DMS 273 treated with DMSO at 0.1 percent for 48 hours (cell line): ENCODE measurements around the gene TAL1.
A peak's percentile ranks its signal among the peaks of the same experiment; 100 is the strongest.
"Not testable (repeated sequence)": the region's sequence is repeated elsewhere in the genome, so short reads cannot be mapped to it uniquely, and the experiment has no call there.

Source experiments
- DNase-seq: peaks from one replicate; lab custom pipeline; 2025; lab: John Stamatoyannopoulos, UW

TAL1 gene

DNA sequence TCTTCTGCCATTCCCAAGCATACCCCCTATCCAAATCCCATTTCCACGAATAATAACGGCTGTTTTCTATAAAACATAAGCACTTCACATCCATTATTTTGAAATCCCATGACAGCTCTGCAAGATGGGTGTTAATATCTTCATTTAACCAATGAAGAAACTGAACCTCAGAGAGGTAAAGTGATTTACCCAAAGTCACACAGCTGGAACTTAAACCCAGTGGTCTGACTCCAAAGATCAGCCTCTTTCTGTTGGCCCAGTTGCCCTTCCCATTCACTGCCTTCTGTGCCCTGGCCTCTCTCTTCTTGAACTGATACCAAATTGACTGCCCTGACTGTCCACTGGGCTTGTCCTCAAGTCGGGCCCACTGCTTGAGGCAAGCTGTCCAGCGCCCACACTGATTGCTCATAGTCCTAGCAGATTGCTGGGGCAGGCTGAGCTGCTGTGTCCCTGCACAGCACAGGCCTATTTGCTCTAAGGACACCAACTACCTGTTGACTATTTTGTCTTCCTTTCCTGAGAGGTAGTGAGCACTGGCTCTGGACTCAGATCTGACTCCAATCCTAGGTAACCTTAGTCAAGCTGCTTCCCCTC lies 19.3 kb downstream of the TAL1 start:
- no peak for DNase-seq

DNA sequence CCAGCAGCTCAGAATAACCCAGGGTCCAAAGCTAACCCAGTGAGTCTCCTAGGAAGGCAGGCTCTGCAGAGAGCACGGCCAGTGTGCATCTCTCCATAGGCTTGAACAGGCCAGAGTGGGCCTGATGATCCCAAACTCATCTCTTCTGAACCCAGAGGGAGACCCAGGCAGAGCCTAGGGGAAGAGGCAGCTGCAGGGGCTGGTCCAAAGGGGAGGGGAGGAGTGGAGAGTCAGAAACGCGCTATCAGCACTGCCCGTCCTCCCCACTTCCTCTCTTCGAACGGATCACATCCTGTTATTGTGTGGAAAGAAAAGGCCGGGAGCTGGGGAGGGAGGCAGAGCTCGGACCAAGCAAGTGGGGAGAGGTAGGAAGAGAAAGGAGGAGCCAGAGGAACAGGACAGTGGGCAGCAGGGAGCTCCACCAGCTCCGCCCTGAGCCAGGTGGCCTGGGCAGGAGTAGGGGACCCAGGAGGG lies 20.2 kb downstream of the TAL1 start:
- DNase-seq = no peak

DNA sequence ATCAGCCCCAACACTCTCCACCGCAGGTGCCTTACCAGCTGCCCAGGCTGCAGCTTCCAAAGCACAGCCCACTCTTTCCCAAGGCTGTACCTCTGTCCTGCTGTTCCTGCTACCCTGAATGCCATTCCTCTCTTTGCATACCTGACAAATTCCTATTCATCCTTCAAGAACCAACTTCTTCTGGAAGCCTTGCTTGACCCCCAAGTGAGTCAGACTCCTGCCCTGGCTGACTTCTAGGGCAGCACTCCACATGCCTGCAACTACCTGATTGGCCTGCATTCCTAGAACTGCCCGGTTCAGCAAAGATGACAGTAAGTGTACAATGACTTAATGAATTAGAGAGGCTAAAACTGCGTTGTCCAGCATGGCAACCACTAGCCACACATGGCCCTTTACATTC lies 21.4 kb downstream of the TAL1 start:
- no peak for DNase-seq

DNA sequence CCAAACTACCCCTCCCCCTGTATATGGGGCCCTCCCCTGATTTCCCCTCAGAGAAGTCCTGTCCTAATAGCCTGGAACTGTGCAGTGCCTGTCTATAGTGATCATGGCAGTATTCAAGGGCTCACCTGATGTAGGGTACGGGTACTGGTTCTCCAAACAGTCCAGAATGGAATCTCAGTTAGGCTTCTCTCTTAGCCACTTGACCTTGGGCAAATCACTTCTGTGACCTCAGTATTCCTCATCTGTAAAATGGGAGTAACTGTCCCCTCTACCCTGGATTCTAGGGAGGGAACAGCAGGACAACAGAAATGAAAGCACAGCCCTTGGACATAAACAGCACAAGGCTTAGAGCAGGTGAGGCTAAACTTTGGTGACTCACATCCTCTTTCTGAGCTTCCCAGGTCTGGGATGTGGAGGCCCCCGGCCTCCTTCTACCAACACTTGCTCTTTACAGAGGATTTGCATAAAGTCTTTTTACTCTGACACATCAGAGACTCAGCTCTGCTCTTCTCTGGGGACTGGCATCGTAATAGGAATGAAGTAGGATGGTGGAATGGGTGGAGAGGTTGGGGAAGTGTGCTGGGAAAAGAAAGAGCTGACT lies 22.2 kb downstream of the TAL1 start:
- DNase-seq = no peak

DNA sequence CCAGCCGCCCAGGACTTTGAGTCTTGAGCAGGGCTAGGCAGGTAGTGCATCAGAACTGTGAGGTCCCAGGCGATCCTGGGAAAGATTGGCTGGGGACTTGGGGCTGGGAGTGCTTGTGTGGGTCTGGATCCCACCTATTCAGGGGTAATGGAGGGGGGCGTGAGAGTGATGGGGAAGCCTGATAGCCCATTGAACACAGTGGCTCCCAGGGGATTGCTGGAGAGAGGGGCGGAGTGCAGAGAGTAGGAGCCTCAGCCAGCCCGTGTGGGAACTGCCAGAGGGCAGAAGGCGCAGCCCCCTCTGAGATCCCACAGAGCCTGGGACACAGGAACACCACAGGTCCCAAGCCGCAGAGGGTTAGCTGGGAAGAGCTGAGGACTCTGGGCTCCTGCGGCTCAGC lies 22.9 kb downstream of the TAL1 start:
- DNase-seq = no peak

DNA sequence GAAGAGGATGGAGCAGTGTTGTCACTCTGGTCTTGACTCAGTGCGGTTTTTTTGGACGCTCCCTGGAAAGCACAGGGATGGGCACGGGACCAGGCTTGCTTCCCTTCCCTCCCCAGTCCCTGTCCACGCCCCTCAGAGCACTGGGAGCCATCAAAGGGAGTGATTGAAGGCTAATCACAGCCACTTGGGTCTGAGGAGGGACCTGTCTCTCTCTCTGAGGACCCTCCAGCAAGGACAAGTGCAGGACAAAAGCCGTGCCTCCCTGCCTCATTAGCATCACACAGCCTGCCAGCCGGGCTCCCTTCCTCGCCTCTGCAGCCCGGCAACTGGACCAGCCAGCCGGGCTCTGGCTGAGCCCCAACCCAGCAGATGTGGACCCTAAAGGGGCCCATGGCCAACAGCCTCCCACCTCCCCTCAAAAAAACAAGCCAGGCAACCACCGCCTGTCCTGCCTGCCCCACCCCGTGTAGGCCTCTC lies 23.6 kb downstream of the TAL1 start:
- no peak for DNase-seq

DNA sequence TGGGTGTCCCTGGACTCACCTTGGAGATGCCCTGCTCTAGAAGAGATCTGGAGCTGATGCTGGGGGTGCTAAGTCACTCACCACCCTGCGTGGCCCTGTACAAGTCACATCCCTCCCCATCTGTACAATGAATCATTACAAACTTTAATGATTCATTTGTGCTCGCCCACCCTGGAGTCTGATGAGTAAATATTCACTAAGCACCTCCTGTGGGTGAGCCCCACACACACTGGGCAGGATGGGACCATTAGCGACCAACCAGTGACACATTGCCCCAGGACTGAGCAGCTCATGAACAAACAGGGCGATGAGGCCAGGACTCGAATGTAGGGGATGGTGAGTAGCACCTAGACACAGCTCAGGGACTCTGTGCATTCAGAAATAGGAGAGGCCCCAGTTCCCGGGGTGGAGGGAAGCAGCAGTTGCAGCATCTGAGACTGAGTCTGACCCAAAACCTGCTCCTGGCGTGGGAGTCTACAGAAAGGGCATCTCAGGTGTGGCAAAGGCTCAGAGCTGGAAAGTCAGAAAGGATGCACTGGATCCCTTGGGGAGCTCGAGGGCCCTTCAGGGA lies 24.1 kb downstream of the TAL1 start:
- no peak for DNase-seq

DNA sequence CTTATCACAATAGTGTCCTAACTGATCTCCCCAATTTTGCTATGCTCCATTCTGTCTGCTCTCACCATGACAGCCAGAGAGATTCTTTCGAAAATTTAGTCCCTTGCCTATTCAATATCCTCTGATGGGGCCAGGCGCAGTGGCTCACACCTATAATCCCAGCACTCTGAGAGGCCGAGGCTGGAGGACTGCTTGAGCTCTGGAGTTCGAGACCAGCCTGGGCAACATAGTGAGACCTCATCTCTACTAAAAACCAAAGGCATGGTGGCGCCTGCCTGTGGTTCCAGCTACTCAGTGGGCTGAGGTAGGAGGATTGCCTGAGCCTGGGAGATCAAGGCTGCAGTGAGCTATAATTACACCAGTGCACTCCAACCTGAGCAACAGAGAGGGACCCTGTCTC lies 26.1 kb downstream of the TAL1 start:
- DNase-seq = no peak

DNA sequence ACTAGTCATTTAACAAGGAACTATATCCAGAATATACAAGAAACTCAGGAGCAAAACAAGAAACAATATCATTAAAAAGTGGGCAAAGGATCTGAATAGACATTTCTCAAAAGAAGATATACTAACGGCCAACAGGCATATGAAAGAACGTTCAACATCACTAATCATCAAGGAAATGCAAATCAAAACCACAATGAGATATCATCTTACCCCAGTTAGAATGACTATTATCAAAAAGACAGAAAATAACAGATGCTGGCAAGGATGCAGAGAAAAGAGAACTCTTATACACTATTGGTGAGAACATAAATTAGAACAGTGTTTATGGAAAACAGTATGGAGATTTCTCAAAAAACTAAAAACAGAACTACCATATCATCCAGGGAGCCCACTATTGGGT lies 28.5 kb downstream of the TAL1 start:
- not testable (repeated sequence) for DNase-seq

DNA sequence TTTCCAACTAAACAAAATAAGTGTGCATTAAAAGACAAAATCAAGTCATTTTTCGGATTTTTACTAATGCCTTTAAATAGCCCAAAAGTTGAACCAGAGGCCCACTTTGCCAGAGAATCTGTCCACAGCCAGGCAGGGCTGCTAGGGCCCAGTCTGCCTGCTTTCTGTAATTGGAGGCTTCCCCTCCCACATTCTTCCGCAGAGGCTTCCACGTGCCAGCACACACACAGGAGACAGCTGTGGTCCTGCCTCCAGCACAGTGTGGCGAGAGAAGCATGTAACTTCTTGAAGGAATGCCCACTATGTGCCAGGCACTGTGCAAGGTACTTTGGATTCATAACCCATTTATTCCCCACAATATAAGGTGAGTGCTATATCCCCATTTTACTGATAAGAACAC lies 30.8 kb downstream of the TAL1 start:
- no peak for DNase-seq

DNA sequence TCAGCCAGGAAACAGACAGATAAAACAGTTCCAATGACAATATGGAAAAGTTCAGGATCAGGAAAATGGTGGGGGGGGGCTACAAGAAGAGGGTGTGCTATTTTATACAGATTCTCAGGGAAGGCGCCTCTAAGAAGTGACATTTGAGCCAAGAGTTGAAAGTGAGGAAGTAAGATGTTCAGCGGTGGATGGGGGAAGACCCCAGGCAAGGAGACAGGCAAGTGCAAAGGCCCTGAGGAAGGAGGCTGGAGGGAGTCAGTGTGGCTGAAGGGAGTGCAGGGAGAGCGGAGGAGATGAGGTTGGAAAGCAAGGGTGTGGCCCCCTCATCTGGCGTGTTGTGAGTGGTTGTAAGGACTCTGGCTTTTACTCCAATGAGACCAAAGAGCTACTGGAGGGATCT lies 33.8 kb downstream of the TAL1 start:
- no peak for DNase-seq

DNA sequence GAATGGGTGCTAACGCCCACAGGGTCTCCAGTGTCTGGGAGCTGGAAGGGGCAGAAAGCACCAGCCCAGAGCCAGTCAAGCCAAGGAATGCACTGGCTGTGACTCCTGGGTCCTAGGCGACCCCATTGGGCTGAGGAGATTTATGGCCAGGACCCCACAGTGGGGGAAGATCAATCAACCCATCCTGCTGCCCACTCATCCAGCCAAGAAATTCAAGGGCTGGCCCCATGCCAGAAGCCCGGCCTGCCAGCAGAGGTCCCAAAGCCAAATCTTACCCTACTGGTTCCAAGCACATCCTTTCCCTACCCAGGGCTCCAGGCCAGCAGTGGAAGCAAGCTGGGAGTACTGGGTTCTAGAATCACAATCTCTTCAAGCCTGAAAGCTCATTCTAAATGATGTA lies 35.4 kb downstream of the TAL1 start:
- DNase-seq = no peak

DNA sequence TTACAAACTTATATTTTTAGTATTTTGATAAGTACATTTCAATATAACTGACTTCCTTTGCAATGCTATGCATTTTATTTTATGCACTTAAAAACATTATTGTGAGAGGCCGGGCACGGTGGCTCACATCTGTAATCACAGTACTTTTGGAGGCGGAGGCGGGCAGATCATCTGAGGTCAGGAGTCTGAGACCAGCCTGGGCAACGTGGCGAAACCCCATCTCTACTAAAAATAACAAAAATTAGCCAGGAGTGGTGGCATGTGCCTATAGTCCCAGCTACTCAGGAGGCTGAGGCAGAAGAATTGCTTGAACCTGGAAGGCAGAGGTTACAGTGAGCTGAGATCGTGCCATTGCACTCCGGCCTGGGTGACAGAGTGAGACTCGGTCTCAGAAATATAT lies 36.0 kb downstream of the TAL1 start:
- not testable (repeated sequence) for DNase-seq

DNA sequence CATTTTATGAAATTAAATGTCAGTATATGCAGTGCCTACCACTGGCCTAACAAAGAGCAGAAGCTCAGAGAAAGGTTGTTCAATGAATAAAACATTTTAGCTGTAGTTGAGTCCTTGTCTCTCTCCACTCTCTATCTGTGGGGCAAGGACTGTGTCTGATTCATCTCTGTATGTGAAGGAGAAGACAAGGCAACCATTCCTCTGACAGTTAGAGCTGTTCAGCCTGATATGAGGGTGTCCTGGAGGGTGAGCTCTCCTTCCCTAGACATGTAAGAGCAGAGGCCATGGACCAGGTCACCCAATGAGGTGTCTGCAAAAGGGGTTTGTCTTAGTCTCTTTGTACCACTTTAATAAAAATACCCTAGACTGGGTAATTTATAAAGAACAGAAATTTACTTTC lies 37.7 kb downstream of the TAL1 start:
- DNase-seq = no peak

DNA sequence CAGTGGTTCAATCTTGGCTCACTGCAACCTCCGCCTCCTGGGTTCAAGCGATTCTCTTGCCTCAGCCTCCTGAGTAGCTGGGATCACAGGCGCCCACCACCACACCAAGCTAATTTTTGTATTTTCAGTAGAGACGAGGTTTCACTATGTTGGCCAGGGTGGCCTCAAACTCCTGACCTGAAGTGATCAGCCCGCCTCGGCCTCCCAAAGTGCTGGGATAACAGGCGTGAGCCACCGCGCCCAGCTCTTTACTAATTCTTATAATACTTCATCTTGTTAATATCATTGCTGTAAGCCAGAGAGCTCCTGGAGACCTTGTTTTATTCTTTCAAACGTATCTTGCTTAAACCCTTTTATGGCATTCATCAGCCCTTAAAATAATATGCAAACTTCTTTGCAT lies 38.5 kb downstream of the TAL1 start:
- DNase-seq = not testable (repeated sequence)

DNA sequence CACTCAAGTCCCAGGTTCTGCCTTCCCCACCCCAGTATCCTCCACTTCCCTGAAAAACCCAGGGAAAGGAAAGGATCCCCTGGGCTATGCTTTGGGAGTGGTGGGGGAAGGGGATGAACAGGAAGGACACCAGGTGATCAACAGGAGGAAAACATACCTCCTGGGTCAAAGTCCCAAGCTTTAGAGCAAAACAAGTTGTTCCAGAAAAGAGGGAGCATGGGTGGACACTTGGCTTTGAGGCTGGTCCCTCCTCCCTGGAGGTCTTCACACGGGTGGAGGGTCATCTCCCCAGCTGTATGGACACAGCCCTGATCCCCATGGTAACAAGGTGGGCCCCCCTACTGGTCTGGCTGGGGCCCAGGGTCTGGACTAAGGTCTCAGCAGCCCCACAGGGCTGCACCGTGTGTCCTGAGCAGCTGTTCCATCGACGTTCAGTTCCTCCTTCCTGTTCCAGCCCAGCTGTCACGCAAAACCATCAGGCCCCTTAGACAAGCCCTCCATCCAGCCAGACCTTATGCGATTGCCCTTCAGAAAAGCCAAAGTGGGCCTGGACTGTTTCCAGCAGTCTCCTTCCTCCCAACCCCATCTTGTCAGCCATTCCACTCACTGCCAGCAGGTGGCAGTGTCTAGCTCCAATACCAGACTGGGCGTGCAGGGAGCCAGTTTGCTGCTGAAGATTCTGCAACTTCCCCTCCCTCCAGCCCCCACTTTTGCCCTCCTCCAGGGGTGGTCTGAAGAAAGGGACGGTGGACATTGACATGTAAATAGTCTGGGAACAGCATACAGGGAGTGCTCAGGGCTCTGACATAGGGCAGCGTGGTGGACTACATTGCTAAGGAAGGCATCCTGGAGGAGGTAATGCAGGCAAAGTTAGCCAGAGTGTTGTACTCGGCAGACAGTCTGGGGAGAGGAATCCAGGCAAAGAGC lies 39.3 kb downstream of the TAL1 start:
- DNase-seq = peak; percentile 85

DNA sequence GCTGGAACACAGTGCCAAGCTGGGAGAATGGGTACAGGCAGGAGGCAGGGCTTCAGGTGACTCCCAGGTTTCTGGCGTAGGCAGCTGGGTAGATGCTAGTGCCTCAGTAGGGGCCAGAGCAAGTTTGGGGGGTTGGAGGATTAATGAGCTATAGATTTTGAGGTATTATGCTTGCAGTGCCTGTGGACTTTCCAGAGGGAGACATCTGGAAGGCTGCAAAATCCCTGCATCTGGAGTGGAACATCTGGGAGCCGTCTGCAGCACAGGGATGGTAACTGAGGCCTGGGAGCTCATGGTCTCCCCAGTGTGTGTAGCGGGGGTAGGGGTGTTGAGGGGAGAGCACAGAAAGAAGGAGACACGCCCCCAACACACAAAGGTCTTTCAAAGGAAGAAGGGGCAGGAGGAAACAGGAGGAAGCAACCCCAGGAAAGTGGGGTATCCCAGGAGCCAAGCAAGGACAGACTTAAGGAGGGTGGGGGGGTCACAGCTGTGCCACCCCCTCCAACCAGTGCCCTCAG lies 40.0 kb downstream of the TAL1 start:
- no peak for DNase-seq

DNA sequence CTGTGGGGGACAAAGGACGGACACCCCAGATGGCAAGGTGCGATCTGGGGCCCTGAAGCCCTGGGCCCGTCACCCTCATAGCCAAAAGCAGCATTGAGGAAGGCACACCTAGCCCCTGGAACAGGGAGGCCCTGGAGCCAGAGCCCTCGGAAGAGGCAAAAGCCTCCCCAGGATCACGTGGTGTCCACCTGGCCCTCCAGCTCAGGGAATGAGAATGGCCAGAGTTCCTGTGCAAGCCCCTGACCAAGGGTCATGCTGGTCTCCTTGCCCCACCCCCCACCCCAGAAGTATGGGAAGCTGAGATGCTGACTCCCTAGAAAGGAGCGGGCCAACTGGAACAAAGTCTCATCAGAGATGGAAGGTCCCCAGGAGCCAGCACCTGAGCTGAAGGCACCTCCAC lies 41.2 kb downstream of the TAL1 start:
- no peak for DNase-seq

DNA sequence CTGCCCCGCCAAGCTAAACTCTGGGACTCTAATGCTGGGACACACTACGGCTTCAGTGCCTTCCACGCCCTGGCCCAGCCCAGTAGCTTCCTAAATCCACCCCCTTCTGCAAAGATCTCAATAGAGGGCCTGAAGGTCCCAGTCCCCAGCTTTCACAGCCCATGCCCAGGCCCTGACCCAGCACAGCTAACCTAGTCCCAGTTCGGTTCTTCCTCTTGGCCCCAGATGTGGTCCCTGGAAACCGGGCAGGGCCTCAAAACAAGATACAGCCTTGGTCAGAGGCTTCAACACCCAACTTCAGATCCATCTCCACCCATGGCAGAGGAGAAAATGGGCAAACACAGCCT lies 41.5 kb downstream of the TAL1 start:
- no peak for DNase-seq

DNA sequence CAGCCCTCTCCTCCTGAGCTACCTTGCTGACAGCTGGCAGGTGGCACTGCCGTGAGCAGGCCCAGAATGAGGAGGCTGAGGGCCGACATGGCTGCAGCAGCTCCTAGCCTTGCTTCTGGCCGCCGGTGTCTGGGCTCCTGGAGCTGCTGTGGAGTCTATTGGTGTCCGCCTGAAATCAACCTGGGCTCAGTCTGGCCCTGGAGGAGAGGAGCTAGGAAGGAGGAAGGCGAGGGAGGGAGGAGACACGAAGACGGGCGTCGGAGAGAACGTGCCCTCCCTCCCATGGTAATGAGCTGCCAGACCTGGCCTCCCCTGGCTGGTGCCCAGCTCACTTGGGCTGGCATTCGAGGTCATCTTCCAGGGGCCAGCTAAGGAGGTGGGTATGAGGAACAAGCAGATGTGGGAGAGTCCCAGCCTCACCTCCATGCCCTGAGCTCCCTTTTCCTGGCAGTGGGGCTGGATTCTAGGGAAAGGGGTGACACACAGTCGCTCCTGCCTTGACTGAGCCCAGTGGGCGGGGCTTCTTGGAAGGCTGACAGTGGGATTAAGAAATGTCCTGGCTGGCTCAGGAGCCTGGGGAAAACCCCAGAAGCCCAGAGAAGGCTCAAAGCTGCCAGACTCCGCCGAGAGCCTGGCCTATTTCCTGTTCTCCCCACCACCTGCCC lies 42.0 kb downstream of the TAL1 start, which contains the start of gene PDZK1IP1:
Gene PDZK1IP1, minus strand, starts transcription at position 193 of the 665 bp plus-strand sequence. Its CDS starts 104 bp downstream, at position 89.
- no peak for DNase-seq
